Skeletal muscle tissue (tissue), 4 donors: ENCODE measurements around the gene VMO1. TPM values are rescaled to one million over a fixed set of nuclear protein-coding genes. Genes with fewer than 3 reads are reported as not detected.

Source experiments
- H3K27ac ChIP-seq: one replicate; pipeline ENCODE4 v1.7.0; 2013; ENCODE audit warnings: mild to moderate bottlenecking, low read depth, low read length, inconsistent platforms
- H3K27me3 ChIP-seq, 3 donors: one replicate each; pipeline ENCODE4 v1.7.0; 2013; ENCODE audit warnings: low read length in 3 of 3; ENCODE audit not compliant: control insufficient read depth in 3 of 3, insufficient read depth in 3 of 3
- H3K36me3 ChIP-seq, 3 donors: one replicate each; pipeline ENCODE4 v1.7.0; 2013; ENCODE audit warnings: low read length in 3 of 3; ENCODE audit not compliant: control insufficient read depth in 3 of 3, insufficient read depth in 3 of 3
- H3K4me1 ChIP-seq, 3 donors: one replicate each; pipeline ENCODE4 v1.7.0; 2013; ENCODE audit warnings: low read length in 3 of 3, mild to moderate bottlenecking in 3 of 3; ENCODE audit not compliant: control insufficient read depth in 3 of 3, insufficient read depth in 3 of 3
- H3K4me3 ChIP-seq, 3 donors: one replicate each; pipeline ENCODE4 v1.7.0; 2013; ENCODE audit warnings: low read length in 3 of 3
- H3K9ac ChIP-seq, 3 donors: one replicate each; pipeline ENCODE4 v1.7.0; 2013; ENCODE audit warnings: low read length in 3 of 3, mild to moderate bottlenecking in 3 of 3, moderate library complexity in 2 of 3, low read depth in 1 of 3
- H3K9me3 ChIP-seq, 3 donors: one replicate each; pipeline ENCODE4 v1.7.0; 2013; ENCODE audit warnings: low read length in 3 of 3; ENCODE audit not compliant: control insufficient read depth in 3 of 3
- total RNA-seq: library from RNA; depleted of rRNA; stranded (reverse); fragments of >200 nt; gene quantifications from one replicate; pipeline ENCODE4 v1.2.3, GENCODE V29; 2014
- donor health status: Osteomylitis.

The VMO1 gene
- total RNA-seq, 1 donor from 2014 or later = 4.7 TPM

DNA sequence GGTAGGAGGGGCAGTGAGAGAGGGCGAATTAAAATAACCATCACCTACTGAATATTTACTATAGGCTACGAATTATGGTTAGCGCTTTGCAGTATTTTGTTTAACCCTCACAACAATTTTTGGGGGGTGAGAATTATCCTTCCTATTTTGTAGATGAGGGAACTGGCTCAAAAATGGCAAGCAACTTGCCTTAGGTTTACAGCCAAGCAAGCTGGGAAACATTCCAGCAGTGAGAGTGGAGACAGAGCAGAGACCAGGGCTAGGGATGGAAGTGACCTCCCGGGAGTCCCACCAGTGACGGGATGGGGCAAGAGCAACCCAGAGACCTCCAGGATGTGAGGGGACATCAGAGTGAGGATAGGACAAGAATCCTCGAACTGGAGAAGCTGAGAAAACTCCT lies 352 bp upstream of the VMO1 start:
- Histone ChIP-seq H3K36me3 (no peaks in the 10 kb centered on the region), H3K4me3 (peak overlapping the region in 2 of 3 donors; percentile 26 to 37), H3K9ac (peak overlapping the region in 1 of 3 donors; percentile 28), H3K27ac (no peak overlapping the region), H3K27me3 (peaks cover 30 to 45% (median 34%) of the 10 kb centered on the region in 3 donors), H3K4me1 (peaks cover 36 to 43% (median 36%) of the 10 kb centered on the region in 3 donors), H3K9me3 (no peaks in the 10 kb centered on the region)

GRCh38 chr17:4785311-4786105 lies 656 bp downstream of the VMO1 start:
- Histone ChIP-seq H3K9me3 (no peaks in the 10 kb centered on the region), H3K9ac (peak overlapping the region in 2 of 3 donors; percentile 25 to 28), H3K4me1 (peaks cover 33 to 40% (median 34%) of the 10 kb centered on the region in 3 donors), H3K27ac (no peak overlapping the region), H3K27me3 (peaks cover 33 to 49% (median 37%) of the 10 kb centered on the region in 3 donors), H3K36me3 (no peaks in the 10 kb centered on the region), H3K4me3 (peak overlapping the region; percentile 26 to 61 (median 37))

GRCh38 chr17:4782652-4783051 lies 3.5 kb downstream of the VMO1 start:
- Histone ChIP-seq H3K4me3 (no peak overlapping the region), H3K9me3 (no peaks in the 10 kb centered on the region), H3K4me1 (peaks cover 18 to 20% (median 19%) of the 10 kb centered on the region in 3 donors), H3K27me3 (peaks cover 35 to 57% (median 50%) of the 10 kb centered on the region in 3 donors), H3K36me3 (no peaks in the 10 kb centered on the region), H3K9ac (no peak overlapping the region), H3K27ac (no peak overlapping the region)

DNA sequence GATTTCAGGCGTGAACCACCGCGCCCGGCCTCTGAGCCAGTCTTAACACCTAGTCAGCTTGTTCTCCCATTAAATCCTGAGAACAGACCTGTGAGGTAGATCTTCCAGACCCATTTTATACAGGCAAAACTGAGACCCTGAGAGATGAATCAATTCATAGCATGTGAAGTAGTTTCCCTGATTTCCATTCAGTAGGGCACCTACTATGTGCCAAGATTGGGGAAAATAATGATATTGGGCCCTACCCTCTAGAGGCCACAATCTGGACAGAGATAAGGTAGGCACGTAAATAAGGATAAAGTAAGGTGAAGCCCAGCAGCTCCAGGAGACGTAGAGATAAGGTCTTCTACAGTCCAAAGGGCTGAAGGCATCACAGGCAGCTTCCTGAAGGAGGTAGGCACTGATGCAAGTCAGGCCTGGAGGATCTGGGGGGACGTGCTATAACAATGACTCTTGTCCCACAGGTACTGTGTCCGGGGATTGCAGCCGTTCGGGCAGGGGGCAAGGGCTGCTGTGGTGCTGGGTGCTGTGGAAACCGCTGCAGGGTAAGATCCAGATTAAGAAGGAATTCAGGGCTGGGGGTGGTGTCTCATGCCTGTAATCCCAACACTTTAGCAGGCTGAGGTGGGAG lies 5.7 kb downstream of the VMO1 start:
- Histone ChIP-seq H3K4me3 (no peak overlapping the region), H3K27ac (no peak overlapping the region), H3K27me3 (peaks cover 27 to 52% (median 42%) of the 10 kb centered on the region in 3 donors), H3K36me3 (no peaks in the 10 kb centered on the region), H3K9me3 (no peaks in the 10 kb centered on the region), H3K9ac (no peak overlapping the region), H3K4me1 (peaks cover 3 to 4% (median 3%) of the 10 kb centered on the region in 3 donors)

- Histone ChIP-seq H3K4me3 (no peak overlapping the region), H3K27me3 (peaks cover 22 to 42% (median 30%) of the 10 kb centered on the region in 3 donors), H3K9ac (no peak overlapping the region), H3K27ac (no peak overlapping the region), H3K9me3 (no peaks in the 10 kb centered on the region), H3K36me3 (no peaks in the 10 kb centered on the region), H3K4me1 (no peaks in the 10 kb centered on the region)
Measured at GRCh38 chr17:4777969-4778760, 8.0 kb downstream of the VMO1 start.

GRCh38 chr17:4772235-4772613 lies 13.9 kb downstream of the VMO1 start:
- Histone ChIP-seq H3K9ac (no peak overlapping the region), H3K9me3 (no peaks in the 10 kb centered on the region), H3K4me3 (no peak overlapping the region), H3K27me3 (peaks cover 14 to 23% (median 18%) of the 10 kb centered on the region in 3 donors), H3K36me3 (no peaks in the 10 kb centered on the region), H3K4me1 (no peaks in the 10 kb centered on the region), H3K27ac (no peak overlapping the region)

GRCh38 chr17:4771519-4772234 lies 14.5 kb downstream of the VMO1 start, which contains the start of gene TM4SF5:
Gene TM4SF5 (plus strand): TSS chr17:4771886. CDS start chr17:4771923, 37 bp downstream.
- H3K4me1 ChIP-seq = no peaks in the 10 kb centered on the region
- no peak within 1 kb of the TSS for H3K27ac ChIP-seq
- no peaks in the 10 kb centered on the region for H3K36me3 ChIP-seq
- no peak within 1 kb of the TSS for H3K4me3 ChIP-seq
- H3K9ac ChIP-seq = no peak within 1 kb of the TSS
- H3K27me3 ChIP-seq = peaks cover 14 to 23% (median 18%) of the 10 kb centered on the region in 3 donors
- no peaks in the 10 kb centered on the region for H3K9me3 ChIP-seq

GRCh38 chr17:4769628-4770027 lies 16.5 kb downstream of the VMO1 start:
- no peak overlapping the region for H3K27ac ChIP-seq

GRCh38 chr17:4768298-4768697 lies 17.9 kb downstream of the VMO1 start:
- Histone ChIP-seq H3K27me3 (peaks cover 10 to 13% (median 12%) of the 10 kb centered on the region in 3 donors), H3K9ac (no peak overlapping the region), H3K4me1 (no peaks in the 10 kb centered on the region), H3K4me3 (no peak overlapping the region), H3K36me3 (no peaks in the 10 kb centered on the region), H3K9me3 (no peaks in the 10 kb centered on the region), H3K27ac (no peak overlapping the region)

More at GRCh38 chr17:4769628-4770027, 16.5 kb downstream of the VMO1 start:
- Histone ChIP-seq H3K27me3 (peaks cover 14 to 21% (median 18%) of the 10 kb centered on the region in 3 donors), H3K4me3 (no peak overlapping the region), H3K9ac (no peak overlapping the region), H3K4me1 (no peaks in the 10 kb centered on the region), H3K9me3 (no peaks in the 10 kb centered on the region), H3K36me3 (no peaks in the 10 kb centered on the region)
